ENCODE data around the gene MSANTD1. TPM values are rescaled to one million over a fixed set of nuclear protein-coding genes. Genes with fewer than 3 reads are reported as not detected.

MSANTD1 gene
- total and polyA plus RNA-seq, 2 of the 8 experiments (the other 6 are each of a cell fraction or from before 2014, with no cell fraction given): 0.23 to 0.45 TPM

DNA sequence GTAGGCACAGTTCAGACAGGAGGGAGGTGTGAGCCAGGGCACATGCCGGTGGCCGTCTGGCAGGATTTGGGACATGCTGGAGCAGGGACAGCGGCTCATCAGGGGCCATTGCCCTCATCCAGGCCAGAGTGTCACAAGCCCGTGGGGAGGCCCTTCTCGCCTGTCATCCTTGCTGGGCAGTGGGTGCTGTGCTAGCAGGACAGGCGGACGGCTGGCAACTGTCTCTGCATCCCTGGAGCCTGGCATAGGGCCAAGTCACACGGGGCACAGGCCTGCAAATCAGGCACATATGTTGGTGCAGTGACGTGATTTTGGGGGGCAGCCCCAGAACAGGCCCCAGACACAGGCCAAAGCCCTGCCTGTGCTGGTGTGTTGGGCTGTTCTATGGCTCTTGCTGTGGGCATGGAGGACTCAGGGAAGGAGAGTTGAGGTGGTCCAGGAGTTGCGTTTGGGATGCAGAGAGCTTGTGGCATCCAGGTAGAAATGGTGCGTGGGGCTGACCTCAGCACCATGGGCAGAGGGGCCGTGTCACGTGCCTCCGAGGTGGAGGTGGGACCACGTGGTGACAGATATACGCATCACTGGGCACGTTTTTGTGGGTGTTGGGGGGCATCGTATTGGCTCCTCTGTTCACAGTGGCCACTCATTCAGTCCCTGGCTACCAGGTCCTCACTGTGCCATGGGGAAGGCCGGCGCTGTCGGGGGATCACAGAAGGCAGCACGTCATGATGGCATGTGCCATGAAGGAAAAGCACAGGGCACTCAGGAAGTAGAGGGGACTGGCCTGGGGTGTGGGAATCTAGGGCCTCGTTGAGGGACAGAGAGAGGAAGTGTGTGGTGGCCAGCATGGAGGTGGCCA, 14.6 kb upstream of the MSANTD1 start (continued):
- no peak for TF ChIP-seq ATF2 (IDR thresholded peaks at IDR 0.05; ENCODE audit: low read length)

Measured in H1 (cell line).